ENCODE measurements around the gene AMER1. TPM values are rescaled to one million over a fixed set of nuclear protein-coding genes. Genes with fewer than 3 reads are reported as not detected.

AMER1 gene
- polyA plus RNA-seq, 1 experiment = 1.2 TPM

- no peak for DNase-seq (ENCODE audit: low read depth)
- no peak for TF ChIP-seq CTCF (IDR thresholded peaks at IDR 0.05; ENCODE audit: insufficient read depth, low read depth, low read length)
- ChIA-PET CTCF (interaction anchor here (1.1 to 1.4 kb wide), 2 partner anchors 9 to 113 kb away, joined by 3 read pairs; no protein-coding TSS in a partner anchor), POLR2A (no interaction called here)
- Histone ChIP-seq H3K36me3 (ENCODE audit: control insufficient read depth, insufficient read depth, low read length) (no peaks in the 10 kb centered on the region), H3K27me3 (ENCODE audit: control insufficient read depth, insufficient read depth, low read length) (no peaks in the 10 kb centered on the region), H3K4me3 (ENCODE audit: low read depth, low read length) (peak overlapping the region; percentile 62)
These were observed 1.2 kb upstream of the AMER1 start for GRCh38 chrX:64206556-64207162.

- TF ChIP-seq CTCF (IDR thresholded peaks at IDR 0.05; ENCODE audit: insufficient read depth, low read depth, low read length) = peak; percentile 15; the same call in 1 of the 2 replicates
- Histone ChIP-seq H3K36me3 (ENCODE audit: control insufficient read depth, insufficient read depth, low read length) (no peaks in the 10 kb centered on the region), H3K4me3 (ENCODE audit: low read depth, low read length) (peak overlapping the region; percentile 62), H3K27me3 (ENCODE audit: control insufficient read depth, insufficient read depth, low read length) (no peaks in the 10 kb centered on the region)
- DNase-seq (ENCODE audit: low read depth) = peak; percentile 75
- ChIA-PET POLR2A (interaction anchor here (0.5 kb wide), 1 partner anchor 835 kb away, joined by 3 read pairs; no protein-coding TSS in a partner anchor), CTCF (no interaction called here)
These were observed 410 bp upstream of the AMER1 start for GRCh38 chrX:64205735-64206501.

GRCh38 chrX:64204701-64205440 lies 637 bp downstream of the AMER1 start:
- POLR2A ChIA-PET = interaction anchor here (0.5 kb wide), 1 partner anchor 834 kb away, joined by 3 read pairs; no protein-coding TSS in a partner anchor
- CTCF ChIA-PET = interaction anchor here (0.8 kb wide), 1 partner anchor 275 kb away, joined by 3 read pairs; no protein-coding TSS in a partner anchor
- Histone ChIP-seq H3K27me3 (ENCODE audit: control insufficient read depth, insufficient read depth, low read length) (no peaks in the 10 kb centered on the region), H3K4me3 (ENCODE audit: low read depth, low read length) (peak overlapping the region; percentile 62), H3K36me3 (ENCODE audit: control insufficient read depth, insufficient read depth, low read length) (no peaks in the 10 kb centered on the region)
- no peak for DNase-seq (ENCODE audit: low read depth)
- no peak for TF ChIP-seq CTCF (IDR thresholded peaks at IDR 0.05; ENCODE audit: insufficient read depth, low read depth, low read length)

- TF ChIP-seq CTCF (IDR thresholded peaks at IDR 0.05; ENCODE audit: insufficient read depth, low read depth, low read length) = no peak
- POLR2A ChIA-PET = no interaction called here
These were observed 1.3 kb downstream of the AMER1 start for GRCh38 chrX:64204252-64204651.

More at GRCh38 chrX:64204252-64204651, 1.3 kb downstream of the AMER1 start:
- DNase-seq (ENCODE audit: low read depth) = no peak
- CTCF ChIA-PET = interaction anchor here (0.8 kb wide), 1 partner anchor 274 kb away, joined by 3 read pairs; no protein-coding TSS in a partner anchor
- Histone ChIP-seq H3K27me3 (ENCODE audit: control insufficient read depth, insufficient read depth, low read length) (no peaks in the 10 kb centered on the region), H3K36me3 (ENCODE audit: control insufficient read depth, insufficient read depth, low read length) (no peaks in the 10 kb centered on the region), H3K4me3 (ENCODE audit: low read depth, low read length) (peak overlapping the region; percentile 62)
